HUES6 (cell line): ENCODE data around the gene PDZD2.
"Not testable (repeated sequence)": the region's sequence is repeated elsewhere in the genome, so short reads cannot be mapped to it uniquely, and the experiment has no call there.

Experiments used
- H3K27ac ChIP-seq: 2 replicates; pipeline ENCODE4 v1.7.0; 2013; ENCODE audit warnings: low read depth, mild to moderate bottlenecking, low read length, inconsistent platforms
- H3K27me3 ChIP-seq: 2 replicates; pipeline ENCODE4 v1.6.1; 2013; ENCODE audit warnings: low read length; ENCODE audit not compliant: control insufficient read depth, insufficient read depth
- H3K36me3 ChIP-seq: 2 replicates; pipeline ENCODE4 v1.6.1; 2013; ENCODE audit warnings: low read length; ENCODE audit not compliant: control insufficient read depth, insufficient read depth
- H3K4me1 ChIP-seq: 2 replicates; pipeline ENCODE4 v1.6.1; 2013; ENCODE audit warnings: low read length; ENCODE audit not compliant: control insufficient read depth, insufficient read depth
- H3K4me3 ChIP-seq: 2 replicates; pipeline ENCODE4 v1.5.1; 2013; ENCODE audit warnings: low read depth, low read length
- H3K9ac ChIP-seq: one replicate; pipeline ENCODE4 v1.6.1; 2013; ENCODE audit warnings: mild to moderate bottlenecking, low read length
- H3K9me3 ChIP-seq: 2 replicates; pipeline ENCODE4 v1.6.1; 2013; ENCODE audit warnings: low read depth, low read length; ENCODE audit not compliant: control insufficient read depth, insufficient read depth

PDZD2 gene

GRCh38 chr5:31768784-31769183, 129.9 kb downstream of the PDZD2 start:
- H3K4me1 ChIP-seq = peaks cover 11% of the 10 kb centered on the region; the same call in 1 of the 2 replicates
- H3K9ac ChIP-seq = no peak overlapping the region
- no peaks in the 10 kb centered on the region; the same call in 1 of the 2 replicates for H3K9me3 ChIP-seq
- H3K36me3 ChIP-seq = no peaks in the 10 kb centered on the region
- H3K27me3 ChIP-seq = no peaks in the 10 kb centered on the region
- no peak overlapping the region for H3K27ac ChIP-seq
- no peak overlapping the region for H3K4me3 ChIP-seq

- Histone ChIP-seq H3K9ac (no peak overlapping the region), H3K27me3 (no peaks in the 10 kb centered on the region)
These were observed 130.6 kb downstream of the PDZD2 start for GRCh38 chr5:31769530-31769929.

GRCh38 chr5:31770132-31770720, 131.3 kb downstream of the PDZD2 start:
- Histone ChIP-seq H3K9ac (no peak overlapping the region), H3K27me3 (no peaks in the 10 kb centered on the region), H3K36me3 (no peaks in the 10 kb centered on the region), H3K4me1 (peaks cover 11% of the 10 kb centered on the region; the same call in 1 of the 2 replicates), H3K27ac (no peak overlapping the region), H3K9me3 (peaks cover 3% of the 10 kb centered on the region; the same call in 1 of the 2 replicates), H3K4me3 (no peak overlapping the region)

More at GRCh38 chr5:31769530-31769929, 130.6 kb downstream of the PDZD2 start:
- Histone ChIP-seq H3K9me3 (no peaks in the 10 kb centered on the region; the same call in 1 of the 2 replicates), H3K4me3 (no peak overlapping the region), H3K36me3 (no peaks in the 10 kb centered on the region), H3K27ac (no peak overlapping the region), H3K4me1 (peaks cover 11% of the 10 kb centered on the region; the same call in 1 of the 2 replicates)

GRCh38 chr5:31770998-31771397, 132.1 kb downstream of the PDZD2 start:
- H3K4me3 ChIP-seq = no peak overlapping the region
- peaks cover 11% of the 10 kb centered on the region; the same call in 1 of the 2 replicates for H3K4me1 ChIP-seq
- no peaks in the 10 kb centered on the region for H3K27me3 ChIP-seq
- H3K27ac ChIP-seq = no peak overlapping the region
- no peaks in the 10 kb centered on the region for H3K36me3 ChIP-seq
- peaks cover 11% of the 10 kb centered on the region for H3K9me3 ChIP-seq
- no peak overlapping the region for H3K9ac ChIP-seq

GRCh38 chr5:31771500-31771899, 132.6 kb downstream of the PDZD2 start:
- H3K4me3 ChIP-seq = no peak overlapping the region
- peaks cover 11% of the 10 kb centered on the region; the same call in 1 of the 2 replicates for H3K4me1 ChIP-seq
- no peak overlapping the region for H3K9ac ChIP-seq
- H3K36me3 ChIP-seq = no peaks in the 10 kb centered on the region
- H3K9me3 ChIP-seq = peaks cover 13% of the 10 kb centered on the region
- H3K27me3 ChIP-seq = no peaks in the 10 kb centered on the region
- no peak overlapping the region for H3K27ac ChIP-seq

- H3K9ac ChIP-seq, H3K4me3 ChIP-seq, H3K27me3 ChIP-seq, H3K36me3 ChIP-seq, H3K27ac ChIP-seq, H3K4me1 ChIP-seq: not testable (repeated sequence)
- peaks cover 20% of the 10 kb centered on the region for H3K9me3 ChIP-seq
These were observed 137.4 kb downstream of the PDZD2 start for GRCh38 chr5:31776294-31776693.

GRCh38 chr5:31776976-31777651, 138.2 kb downstream of the PDZD2 start:
- no peak overlapping the region for H3K27ac ChIP-seq
- no peak overlapping the region for H3K9ac ChIP-seq
- H3K4me3 ChIP-seq = no peak overlapping the region
- peaks cover 20% of the 10 kb centered on the region for H3K9me3 ChIP-seq
- no peaks in the 10 kb centered on the region for H3K4me1 ChIP-seq
- no peaks in the 10 kb centered on the region for H3K27me3 ChIP-seq
- H3K36me3 ChIP-seq = no peaks in the 10 kb centered on the region

- H3K27me3 ChIP-seq = no peaks in the 10 kb centered on the region
- no peak overlapping the region for H3K9ac ChIP-seq
- no peaks in the 10 kb centered on the region for H3K4me1 ChIP-seq
- no peak overlapping the region for H3K27ac ChIP-seq
- no peak overlapping the region for H3K4me3 ChIP-seq
- peaks cover 5% of the 10 kb centered on the region for H3K9me3 ChIP-seq
- H3K36me3 ChIP-seq = no peaks in the 10 kb centered on the region
These were observed 142.8 kb downstream of the PDZD2 start for GRCh38 chr5:31781772-31782171.

- Histone ChIP-seq H3K4me1 (no peaks in the 10 kb centered on the region), H3K27ac (no peak overlapping the region), H3K4me3 (no peak overlapping the region), H3K9ac (no peak overlapping the region), H3K36me3 (no peaks in the 10 kb centered on the region), H3K9me3 (no peaks in the 10 kb centered on the region), H3K27me3 (no peaks in the 10 kb centered on the region)
These were observed 144.2 kb downstream of the PDZD2 start for GRCh38 chr5:31783086-31783645.

GRCh38 chr5:31783731-31784130, 144.8 kb downstream of the PDZD2 start:
- Histone ChIP-seq H3K4me3 (no peak overlapping the region), H3K4me1 (no peaks in the 10 kb centered on the region), H3K9me3 (no peaks in the 10 kb centered on the region), H3K27me3 (no peaks in the 10 kb centered on the region), H3K36me3 (no peaks in the 10 kb centered on the region), H3K27ac (no peak overlapping the region), H3K9ac (no peak overlapping the region)

- Histone ChIP-seq H3K9ac (no peak overlapping the region), H3K4me1 (no peaks in the 10 kb centered on the region), H3K4me3 (no peak overlapping the region), H3K9me3 (no peaks in the 10 kb centered on the region), H3K36me3 (no peaks in the 10 kb centered on the region), H3K27ac (no peak overlapping the region), H3K27me3 (no peaks in the 10 kb centered on the region)
These were observed 147.2 kb downstream of the PDZD2 start for GRCh38 chr5:31786090-31786631.
